IPS DF 6.9 (cell line): ENCODE measurements around the gene PLAC9.

Source experiments
- DNase-seq: peaks from one replicate; pipeline ENCODE4 v3.0.0-alpha.2; 2013; ENCODE audit warnings: low read depth, low spot score
- H3K27ac ChIP-seq: one replicate; pipeline ENCODE4 v1.5.1; 2013; ENCODE audit warnings: low read length, control low read depth
- H3K27me3 ChIP-seq: 2 replicates; pipeline ENCODE4 v1.6.1; 2013; ENCODE audit warnings: mild to moderate bottlenecking, low read length; ENCODE audit not compliant: control insufficient read depth, insufficient read depth
- H3K36me3 ChIP-seq: 2 replicates; pipeline ENCODE4 v1.6.1; 2013; ENCODE audit warnings: low read length; ENCODE audit not compliant: control insufficient read depth, insufficient read depth
- H3K4me1 ChIP-seq: 2 replicates; pipeline ENCODE4 v1.6.1; 2013; ENCODE audit warnings: low read length; ENCODE audit not compliant: control insufficient read depth, insufficient read depth
- H3K4me3 ChIP-seq: 2 replicates; pipeline ENCODE4 v1.5.1; 2013; ENCODE audit warnings: mild to moderate bottlenecking, low read length
- H3K9me3 ChIP-seq: 2 replicates; pipeline ENCODE4 v1.6.1; 2013; ENCODE audit warnings: low read length, inconsistent platforms; ENCODE audit not compliant: control insufficient read depth, insufficient read depth
- WGBS: extraction: QIAGEN DNeasy Blood & Tissue Kit; methylation state at CpG from one replicate; pipeline ENCODE4 v1.1.7; 2013; ENCODE audit warnings: mixed read lengths, missing lambda C conversion rate; ENCODE audit not compliant: insufficient read length, insufficient coverage; 5-methylcytosine and 5-hydroxymethylcytosine counted together

PLAC9 gene

DNA sequence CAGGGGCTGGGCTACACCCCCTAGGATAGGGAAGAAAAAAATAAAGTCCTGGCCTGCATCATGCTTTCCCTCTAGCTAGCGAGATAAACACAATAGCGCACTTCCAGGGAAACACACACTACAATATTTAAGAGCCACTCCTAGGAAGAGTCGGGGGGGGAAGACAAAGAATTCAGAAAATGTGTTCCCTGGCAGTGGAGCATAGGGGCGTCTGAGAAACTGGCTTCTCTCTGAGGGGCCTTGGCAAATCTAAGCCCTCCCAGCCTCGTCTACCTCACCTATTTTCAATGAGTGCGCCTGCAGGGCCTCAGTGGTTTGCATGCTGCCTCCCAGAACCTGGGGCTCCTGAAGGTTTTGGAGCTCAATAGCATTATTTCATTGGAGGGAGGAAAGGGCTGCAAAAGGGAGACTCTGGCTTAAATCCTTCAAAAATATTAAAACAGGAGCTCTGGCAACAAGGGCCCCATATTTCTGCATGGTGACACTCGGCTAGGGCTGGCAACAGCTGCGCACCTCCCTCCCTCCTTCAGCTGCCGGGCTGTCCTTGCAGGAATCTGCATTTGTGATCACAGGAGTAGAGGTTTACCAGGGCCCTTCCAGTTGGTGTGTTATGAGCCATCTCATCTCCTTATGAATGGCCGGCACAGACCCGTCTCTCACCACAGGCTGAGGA lies 62.0 kb downstream of the PLAC9 start:
- Histone ChIP-seq H3K9me3 (no peaks in the 10 kb centered on the region), H3K36me3 (no peaks in the 10 kb centered on the region), H3K27me3 (no peaks in the 10 kb centered on the region), H3K4me1 (peaks cover 9% of the 10 kb centered on the region), H3K4me3 (no peak overlapping the region), H3K27ac (no peak overlapping the region)
- no CpG with 5 or more reads among the region's 11 CpGs for WGBS
- DNase-seq: no peak
